ENCODE measurements around the gene SEPTIN10.
"Not testable (repeated sequence)": the region's sequence is repeated elsewhere in the genome, so short reads cannot be mapped to it uniquely, and the experiment has no call there.

Gene SEPTIN10

GRCh38 chr2:109633284-109633961, 19.7 kb upstream of the SEPTIN10 start:
- no peak for DNase-seq (ENCODE audit: low read depth in 2 of 2)

DNA sequence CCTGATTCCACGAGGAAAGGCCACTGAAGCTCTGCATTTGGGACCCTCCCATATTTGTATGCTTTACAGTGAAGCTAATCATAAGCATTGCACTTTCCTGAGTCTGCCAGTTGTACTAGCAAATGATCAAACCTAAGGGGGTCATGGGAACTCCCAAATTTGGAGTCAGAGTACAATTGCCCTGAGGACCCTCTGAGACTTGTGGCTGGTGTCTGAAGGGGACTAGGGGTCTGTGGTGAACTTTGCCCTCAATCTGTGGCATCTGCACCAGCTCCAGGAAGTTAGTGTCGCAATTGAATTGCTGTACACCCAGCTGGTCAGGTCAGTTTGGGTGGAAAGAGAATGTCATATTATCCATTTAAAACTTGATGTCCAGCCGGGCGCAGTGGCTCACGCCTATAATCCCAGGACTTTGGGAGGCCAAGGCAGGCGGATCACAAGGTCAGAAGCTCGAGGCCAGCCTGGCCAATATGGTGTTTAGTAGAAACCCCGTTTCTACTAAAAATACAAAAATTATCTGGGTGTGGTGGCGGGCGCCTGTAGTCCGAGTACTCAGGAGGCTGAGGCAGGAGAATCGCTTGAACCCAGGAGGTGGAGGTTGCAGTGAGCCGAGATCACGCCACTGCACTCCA, 18.5 kb upstream of the SEPTIN10 start:
- no peak for DNase-seq (ENCODE audit: low read depth in 2 of 2)

- DNase-seq (ENCODE audit: low read depth in 2 of 2): no peak
These were observed 18.0 kb upstream of the SEPTIN10 start for GRCh38 chr2:109631741-109632140.

- DNase-seq (ENCODE audit: low read depth in 2 of 2): no peak
These were observed 17.0 kb upstream of the SEPTIN10 start for GRCh38 chr2:109630441-109631430.

GRCh38 chr2:109629867-109630266, 16.1 kb upstream of the SEPTIN10 start:
- no peak for DNase-seq (ENCODE audit: low read depth in 2 of 2)

DNA sequence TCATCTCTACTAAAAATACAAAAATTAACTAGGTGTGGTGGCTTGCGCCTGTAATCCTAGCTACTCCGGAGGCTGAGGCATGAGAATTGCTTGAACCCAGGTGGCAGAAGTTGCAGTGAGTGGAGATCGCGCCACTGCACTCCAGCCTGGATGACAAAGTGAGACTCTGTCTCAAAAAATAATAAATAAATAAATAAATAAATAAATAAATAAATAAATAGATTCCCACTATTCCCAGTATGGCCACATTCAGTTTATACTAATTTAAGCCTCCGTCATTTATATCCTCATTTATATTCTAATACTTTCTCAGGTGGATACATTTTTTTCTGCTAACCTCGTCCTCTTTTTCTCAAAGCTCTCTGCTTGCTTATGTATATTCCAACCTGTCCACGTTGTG, 14.6 kb upstream of the SEPTIN10 start:
- DNase-seq (ENCODE audit: low read depth in 2 of 2): not testable (repeated sequence)

GRCh38 chr2:109624339-109624738, 10.6 kb upstream of the SEPTIN10 start:
- DNase-seq (ENCODE audit: low read depth in 2 of 2): no peak

GRCh38 chr2:109623923-109624322, 10.2 kb upstream of the SEPTIN10 start:
- no peak for DNase-seq (ENCODE audit: low read depth in 2 of 2)

- DNase-seq (ENCODE audit: low read depth in 2 of 2): no peak
These were observed 9.5 kb upstream of the SEPTIN10 start for GRCh38 chr2:109623297-109623696.

DNA sequence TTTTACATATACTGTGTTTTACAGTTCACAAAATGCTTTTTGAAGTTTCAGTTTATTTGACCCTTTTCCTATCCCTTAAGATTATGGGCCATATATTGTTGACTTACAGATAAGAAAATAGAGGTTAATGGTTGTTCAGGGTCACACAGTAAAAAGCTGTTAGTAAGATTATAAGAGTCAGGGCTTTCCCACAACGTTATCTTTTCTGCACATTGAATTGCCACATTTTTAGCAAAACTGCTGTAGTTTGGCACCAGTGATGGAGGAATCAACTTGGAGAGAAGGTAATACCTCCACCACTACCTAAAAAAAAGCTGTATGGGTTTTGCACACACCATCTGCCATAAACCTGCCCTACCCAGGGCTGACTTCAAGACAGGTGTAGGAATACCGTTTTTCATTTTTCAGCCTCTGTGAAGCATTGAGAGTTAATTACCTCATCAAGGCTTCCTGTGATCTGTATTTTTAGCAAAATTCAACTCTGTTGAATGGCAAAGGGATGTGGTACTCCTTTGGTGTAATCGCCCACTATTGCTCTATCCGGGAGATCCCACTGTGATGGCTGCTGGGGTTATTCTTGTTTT, 5.4 kb upstream of the SEPTIN10 start:
- no peak for DNase-seq (ENCODE audit: low read depth in 2 of 2)

DNA sequence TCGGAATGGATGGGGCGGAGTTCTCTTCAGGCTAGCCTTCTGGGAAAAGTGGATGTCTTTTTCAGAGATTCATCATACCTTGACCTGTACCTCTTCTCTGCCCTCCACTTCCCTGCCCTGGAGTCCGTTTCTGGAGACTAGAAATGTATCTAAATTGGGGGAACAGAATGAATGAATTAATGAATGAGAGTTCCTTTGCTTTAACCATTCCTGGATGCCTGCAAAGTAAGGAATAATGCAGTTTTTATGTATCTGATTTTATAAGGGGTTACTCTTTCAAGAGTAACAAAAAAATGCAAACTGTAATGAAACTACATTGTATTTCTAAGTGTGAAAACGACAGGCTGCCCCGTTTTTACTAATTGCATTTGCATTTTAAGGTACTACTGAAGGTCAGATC, 2.4 kb upstream of the SEPTIN10 start:
- no peak for DNase-seq (ENCODE audit: low read depth in 2 of 2)

DNA sequence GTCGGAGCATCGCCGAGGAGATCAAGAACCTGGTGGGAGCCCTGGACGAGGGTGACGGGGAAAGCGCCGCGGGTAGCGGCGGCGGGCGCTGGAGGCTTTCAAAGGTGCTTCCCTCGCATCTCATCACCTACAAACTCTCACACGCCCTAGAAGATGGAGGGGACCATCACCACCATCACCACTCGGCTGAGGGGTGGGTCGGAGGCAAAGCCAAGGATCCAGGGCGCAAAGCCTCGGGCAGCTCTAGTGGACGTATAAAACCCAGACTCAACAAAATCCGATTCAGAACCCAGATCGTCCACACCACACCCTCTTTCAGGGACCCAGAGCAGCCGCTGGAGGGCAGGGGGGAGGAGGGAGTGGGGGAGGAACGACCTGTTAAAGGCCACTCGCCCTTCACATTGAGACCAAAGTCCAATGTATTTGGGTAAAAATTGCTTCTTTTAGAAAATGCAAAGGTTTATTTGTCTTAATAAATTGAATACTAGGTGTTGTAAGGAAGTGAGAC, 1.9 kb upstream of the SEPTIN10 start:
- DNase-seq (ENCODE audit: low read depth in 2 of 2): no peak

GRCh38 chr2:109614715-109615636, 1.2 kb upstream of the SEPTIN10 start:
- DNase-seq (ENCODE audit: low read depth in 2 of 2): no peak

- no peak for DNase-seq (ENCODE audit: low read depth in 2 of 2)
These were observed 465 bp downstream of the SEPTIN10 start for GRCh38 chr2:109613081-109613921.

GRCh38 chr2:109611467-109612095, 2.2 kb downstream of the SEPTIN10 start:
- DNase-seq (ENCODE audit: low read depth in 2 of 2): no peak

GRCh38 chr2:109609352-109610024, 4.3 kb downstream of the SEPTIN10 start:
- DNase-seq (ENCODE audit: low read depth in 2 of 2): no peak

DNA sequence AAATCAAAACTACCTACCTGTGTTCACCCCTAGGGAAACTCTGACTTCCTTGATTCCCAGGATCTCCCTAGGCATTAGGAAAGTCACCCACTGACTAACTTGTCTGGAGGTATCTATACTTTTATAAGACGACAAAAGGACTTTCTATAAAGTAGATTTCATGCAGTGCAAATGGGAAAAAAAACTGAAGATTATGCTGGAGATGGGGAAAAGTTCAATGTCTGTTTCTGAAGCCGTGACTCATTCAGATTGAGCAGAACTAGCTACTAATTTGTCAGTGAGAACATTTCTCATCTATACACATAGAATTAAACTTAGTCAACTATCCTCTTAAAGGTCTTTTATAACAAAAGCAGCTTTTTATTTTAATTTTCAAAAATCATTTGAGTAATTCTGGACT, 6.0 kb downstream of the SEPTIN10 start:
- no peak for DNase-seq (ENCODE audit: low read depth in 2 of 2)

GRCh38 chr2:109604597-109604996, 9.2 kb downstream of the SEPTIN10 start:
- DNase-seq (ENCODE audit: low read depth in 2 of 2): no peak

Data from activated CD8-positive, alpha-beta memory T cell treated with anti-CD3 and anti-CD28 coated beads for 4 hours (primary cell).